GM12873 (cell line): ENCODE measurements around the gene SSBP1.

ENCODE experiments used
- CTCF ChIP-seq: IDR thresholded peaks from 2 replicates; pipeline ENCODE4 v1.5.1; 2012; ENCODE audit warnings: low read depth, mild to moderate bottlenecking, moderate library complexity, low read length, control low read depth; ENCODE audit not compliant: insufficient read depth; ENCODE audit errors: missing control alignments

SSBP1 gene

GRCh38 chr7:141729020-141729419, 9.1 kb upstream of the SSBP1 start:
- TF ChIP-seq CTCF = no peak

- TF ChIP-seq CTCF = no peak
These were observed 6.5 kb upstream of the SSBP1 start for GRCh38 chr7:141731476-141732149.

- no peak for TF ChIP-seq CTCF
These were observed 881 bp upstream of the SSBP1 start for GRCh38 chr7:141737118-141737835.

GRCh38 chr7:141738592-141739013, 445 bp downstream of the SSBP1 start:
- no peak for TF ChIP-seq CTCF

GRCh38 chr7:141739250-141739649, 1.1 kb downstream of the SSBP1 start:
- no peak for TF ChIP-seq CTCF

GRCh38 chr7:141742229-141742628, 4.1 kb downstream of the SSBP1 start:
- no peak for TF ChIP-seq CTCF

- TF ChIP-seq CTCF = no peak
These were observed 6.0 kb downstream of the SSBP1 start for GRCh38 chr7:141744131-141744530.
